ENCODE results near the gene ANXA5.

DNA sequence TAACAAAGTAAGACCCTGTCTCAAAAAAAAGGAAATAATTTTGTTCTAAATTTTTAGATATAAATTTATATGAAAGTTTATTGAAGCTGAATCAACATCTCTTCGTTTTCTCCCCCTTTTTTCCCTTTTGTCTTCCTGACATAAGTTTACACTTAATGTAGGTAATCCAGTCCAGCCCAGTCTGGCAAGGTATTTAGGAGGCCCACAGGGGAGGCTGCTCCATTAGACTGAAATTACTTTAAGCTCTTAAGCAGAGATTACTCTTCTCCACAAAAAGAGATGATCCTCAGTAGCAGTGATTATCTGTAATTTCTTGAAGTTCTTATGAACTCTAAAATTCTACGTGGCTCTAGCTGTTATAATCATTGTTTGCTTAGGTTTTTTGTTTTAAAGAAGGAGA lies 46.0 kb downstream of the ANXA5 start:
- TF ChIP-seq, protein P1, sequence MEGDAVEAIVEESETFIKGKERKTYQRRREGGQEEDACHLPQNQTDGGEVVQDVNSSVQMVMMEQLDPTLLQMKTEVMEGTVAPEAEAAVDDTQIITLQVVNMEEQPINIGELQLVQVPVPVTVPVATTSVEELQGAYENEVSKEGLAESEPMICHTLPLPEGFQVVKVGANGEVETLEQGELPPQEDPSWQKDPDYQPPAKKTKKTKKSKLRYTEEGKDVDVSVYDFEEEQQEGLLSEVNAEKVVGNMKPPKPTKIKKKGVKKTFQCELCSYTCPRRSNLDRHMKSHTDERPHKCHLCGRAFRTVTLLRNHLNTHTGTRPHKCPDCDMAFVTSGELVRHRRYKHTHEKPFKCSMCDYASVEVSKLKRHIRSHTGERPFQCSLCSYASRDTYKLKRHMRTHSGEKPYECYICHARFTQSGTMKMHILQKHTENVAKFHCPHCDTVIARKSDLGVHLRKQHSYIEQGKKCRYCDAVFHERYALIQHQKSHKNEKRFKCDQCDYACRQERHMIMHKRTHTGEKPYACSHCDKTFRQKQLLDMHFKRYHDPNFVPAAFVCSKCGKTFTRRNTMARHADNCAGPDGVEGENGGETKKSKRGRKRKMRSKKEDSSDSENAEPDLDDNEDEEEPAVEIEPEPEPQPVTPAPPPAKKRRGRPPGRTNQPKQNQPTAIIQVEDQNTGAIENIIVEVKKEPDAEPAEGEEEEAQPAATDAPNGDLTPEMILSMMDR (IDR thresholded peaks at IDR 0.05): no peak
- no peak for TF ChIP-seq POLR2A (IDR thresholded peaks at IDR 0.05)
